Liver (tissue), 3 donors: Measurements from ENCODE around the gene PSRC1.

Experiments
- CTCF ChIP-seq: fragments of 150-350 bp; IDR thresholded peaks from 2 replicates; pipeline ENCODE4 v1.5.1; 2017; ENCODE audit warnings: improper control_type of control experiment, low read depth, low read length; ENCODE audit not compliant: missing input control
- RAD21 ChIP-seq, 2 donors: IDR thresholded peaks; 2 replicates each; pipeline ENCODE4 v1.6.1; 2016; ENCODE audit warnings: antibody characterized with exemption in 2 of 2, mild to moderate bottlenecking in 2 of 2
- YY1 ChIP-seq: IDR thresholded peaks from 2 replicates; pipeline ENCODE4 v1.6.1; 2016; ENCODE audit warnings: antibody characterized with exemption, mild to moderate bottlenecking
- donor health status: healthy.
- donor health status: healthy.

- TF ChIP-seq RAD21 (IDR thresholded peaks at IDR 0.05) (no peak), CTCF (no peak), YY1 (no peak)
Observed at GRCh38 chr1:109272831-109273547, 10.0 kb downstream of the PSRC1 start.
